Measurements from ENCODE around the gene WWC2. TPM values are rescaled to one million over a fixed set of nuclear protein-coding genes. Genes with fewer than 3 reads are reported as not detected.
A peak's percentile ranks its signal among the peaks of the same experiment; 100 is the strongest.

Gene WWC2
- total RNA-seq, 1 donor from 2014 or later: 24.6 TPM

GRCh38 chr4:183335369-183335940, 236.4 kb downstream of the WWC2 start:
- H3K36me3 Mint-ChIP-seq (ENCODE audit: low read depth): no peaks in the 10 kb centered on the region
- H3K27me3 Mint-ChIP-seq (ENCODE audit: low read depth): peaks cover 4% of the 10 kb centered on the region
- H3K4me3 Mint-ChIP-seq: no peak overlapping the region
- no peak for DNase-seq (ENCODE audit: low read depth, low spot score)
- no peaks in the 10 kb centered on the region for H3K4me1 Mint-ChIP-seq
- H3K9me3 Mint-ChIP-seq: peaks cover 2% of the 10 kb centered on the region
- no peak overlapping the region for H3K27ac Mint-ChIP-seq (ENCODE audit: unreplicated experiment)
- TF ChIP-seq CTCF (conservative IDR thresholded peaks at IDR 0.05): no peak

GRCh38 chr4:183337349-183337748, 238.3 kb downstream of the WWC2 start:
- Mint-ChIP-seq H3K27ac (ENCODE audit: unreplicated experiment) (peak overlapping the region; percentile 22), H3K27me3 (ENCODE audit: low read depth) (peaks cover 4% of the 10 kb centered on the region), H3K36me3 (ENCODE audit: low read depth) (no peaks in the 10 kb centered on the region), H3K4me1 (no peaks in the 10 kb centered on the region), H3K4me3 (no peak overlapping the region), H3K9me3 (peaks cover 2% of the 10 kb centered on the region)
- no peak for TF ChIP-seq CTCF (conservative IDR thresholded peaks at IDR 0.05)
- no peak for DNase-seq (ENCODE audit: low read depth, low spot score)

- Mint-ChIP-seq H3K27ac (ENCODE audit: unreplicated experiment) (peak overlapping the region; percentile 22), H3K4me1 (no peaks in the 10 kb centered on the region), H3K4me3 (no peak overlapping the region), H3K27me3 (ENCODE audit: low read depth) (peaks cover 4% of the 10 kb centered on the region), H3K9me3 (peaks cover 2% of the 10 kb centered on the region), H3K36me3 (ENCODE audit: low read depth) (no peaks in the 10 kb centered on the region)
- TF ChIP-seq CTCF (conservative IDR thresholded peaks at IDR 0.05): no peak
- DNase-seq (ENCODE audit: low read depth, low spot score): no peak
These were observed 238.8 kb downstream of the WWC2 start for GRCh38 chr4:183337833-183338232.

GRCh38 chr4:183342541-183343533, 243.8 kb downstream of the WWC2 start:
- Mint-ChIP-seq H3K27ac (ENCODE audit: unreplicated experiment) (no peak overlapping the region), H3K4me3 (no peak overlapping the region), H3K9me3 (peaks cover 2% of the 10 kb centered on the region), H3K36me3 (ENCODE audit: low read depth) (no peaks in the 10 kb centered on the region), H3K4me1 (peaks cover 6% of the 10 kb centered on the region), H3K27me3 (ENCODE audit: low read depth) (no peaks in the 10 kb centered on the region)
- no peak for DNase-seq (ENCODE audit: low read depth, low spot score)
- TF ChIP-seq CTCF (conservative IDR thresholded peaks at IDR 0.05): no peak

- peaks cover 6% of the 10 kb centered on the region for H3K4me1 Mint-ChIP-seq
- no peak overlapping the region for H3K27ac Mint-ChIP-seq (ENCODE audit: unreplicated experiment)
- no peak overlapping the region for H3K4me3 Mint-ChIP-seq
- DNase-seq (ENCODE audit: low read depth, low spot score): no peak
- TF ChIP-seq CTCF (conservative IDR thresholded peaks at IDR 0.05): no peak
- H3K27me3 Mint-ChIP-seq (ENCODE audit: low read depth): no peaks in the 10 kb centered on the region
- no peaks in the 10 kb centered on the region for H3K36me3 Mint-ChIP-seq (ENCODE audit: low read depth)
- H3K9me3 Mint-ChIP-seq: peaks cover 2% of the 10 kb centered on the region
These were observed 244.7 kb downstream of the WWC2 start for GRCh38 chr4:183343730-183344129.

Measured in neural crest cell (in vitro differentiated cells).